G401.6 (cell line): ENCODE results near the gene ASTN2.
"Not testable (repeated sequence)": the region's sequence is repeated elsewhere in the genome, so short reads cannot be mapped to it uniquely, and the experiment has no call there.

ENCODE experiments used
- FAIRE-seq: peaks from 2 replicates; lab custom pipeline; 2012; peaks lifted over from hg19 to GRCh38; lab: Jason Lieb, UNC

The ASTN2 gene

DNA sequence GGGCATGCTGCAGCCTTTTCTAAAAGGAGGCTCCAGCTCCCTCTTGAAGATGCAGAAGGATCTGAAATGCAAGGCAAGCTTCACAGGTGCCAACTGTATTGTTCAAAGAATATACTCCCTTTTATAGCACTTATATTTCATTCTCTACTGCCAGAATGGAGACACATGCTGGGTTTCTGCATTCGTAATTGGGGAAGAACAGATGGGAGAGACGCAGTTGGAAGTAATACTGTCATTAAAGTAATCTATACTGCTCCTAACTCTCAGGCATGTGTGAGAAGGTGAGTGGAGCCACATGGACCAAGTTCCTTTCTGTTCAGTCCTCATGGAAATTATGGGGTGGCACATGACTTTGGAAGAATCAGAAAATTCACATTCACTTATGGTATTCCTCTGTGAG is 501.3 kb downstream of the ASTN2 start:
- no peak for FAIRE-seq

DNA sequence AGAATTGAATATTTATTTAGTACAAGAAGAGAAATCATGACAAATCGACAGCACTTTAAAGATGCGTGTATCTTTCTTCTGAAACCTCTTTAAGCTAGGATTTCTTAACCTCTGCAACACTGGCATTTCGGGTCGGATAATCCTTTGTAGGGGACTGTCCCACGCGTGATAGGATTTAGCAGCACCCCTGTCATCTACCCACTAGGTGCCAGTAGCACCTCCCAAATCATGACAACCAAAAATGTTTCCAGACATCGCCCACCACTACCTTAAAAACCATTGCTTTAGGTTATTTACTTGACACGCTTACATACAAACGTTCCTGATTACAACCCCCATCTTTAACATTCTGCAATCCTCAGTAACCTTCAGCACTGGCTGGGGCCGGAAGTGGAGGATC is 504.7 kb downstream of the ASTN2 start:
- no peak for FAIRE-seq

- no peak for FAIRE-seq
Measured at GRCh38 chr9:116907989-116908388, 506.9 kb downstream of the ASTN2 start.

DNA sequence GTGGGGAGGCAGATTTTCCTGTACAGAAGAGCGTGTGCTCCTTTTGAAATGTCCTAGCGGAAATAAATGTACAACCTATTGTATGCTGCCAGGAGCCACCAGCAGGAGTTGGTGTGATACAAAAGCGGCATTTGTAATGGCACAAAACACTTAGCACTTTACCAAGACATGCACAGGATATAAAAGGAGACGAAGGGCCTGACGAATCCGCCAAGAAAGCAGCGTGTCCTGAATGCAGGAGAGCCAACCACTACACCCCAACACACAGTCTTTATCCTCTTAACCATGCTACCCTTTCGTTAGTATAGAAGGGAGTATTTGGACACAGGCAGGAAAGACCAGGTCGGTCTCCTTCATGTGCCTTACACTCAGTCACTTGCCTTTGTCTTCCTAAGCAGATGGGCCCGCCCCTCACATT is 509.7 kb downstream of the ASTN2 start:
- FAIRE-seq = no peak

- FAIRE-seq = no peak
Measured at GRCh38 chr9:116904165-116904564, 510.7 kb downstream of the ASTN2 start.

- FAIRE-seq = no peak
Measured at GRCh38 chr9:116901260-116901659, 513.6 kb downstream of the ASTN2 start.

DNA sequence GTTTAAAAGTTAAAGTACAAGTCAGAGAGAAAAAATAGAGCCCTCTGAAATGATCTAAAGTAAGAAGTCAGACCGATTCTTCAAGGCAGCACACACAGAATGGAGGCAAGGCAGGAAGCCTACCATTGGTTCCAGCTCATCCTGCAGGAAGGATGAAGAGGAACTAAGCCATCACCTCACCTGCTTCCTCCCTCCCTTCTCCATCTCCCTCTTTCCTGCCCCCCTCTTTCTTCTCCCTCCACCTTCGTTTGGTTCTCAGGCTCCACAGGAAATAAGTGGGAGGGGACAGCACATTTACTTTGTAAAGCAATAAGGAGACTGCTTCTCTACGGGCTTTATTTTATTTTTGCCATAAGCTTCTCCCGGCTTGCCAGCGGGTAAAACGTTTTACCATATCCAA is 514.3 kb downstream of the ASTN2 start:
- no peak for FAIRE-seq

DNA sequence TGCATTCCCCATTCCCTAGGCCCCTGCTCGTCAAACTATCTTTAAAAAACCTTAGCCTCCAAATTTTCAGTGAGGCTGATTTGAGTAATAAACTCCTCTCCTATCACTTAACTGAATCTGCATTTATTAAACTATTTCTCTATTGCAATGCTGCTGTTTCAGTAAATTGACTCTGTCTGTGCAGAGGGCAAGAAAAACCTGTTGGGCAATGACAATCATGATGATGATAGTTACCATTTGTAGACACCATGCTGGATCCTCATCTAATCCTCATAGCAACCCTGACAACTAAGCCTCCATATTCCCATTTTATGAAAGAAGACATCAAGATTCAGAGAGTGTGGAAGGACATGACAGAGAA is 514.9 kb downstream of the ASTN2 start:
- no peak for FAIRE-seq

- FAIRE-seq = no peak
Measured at GRCh38 chr9:116899337-116900006, 515.4 kb downstream of the ASTN2 start.

DNA sequence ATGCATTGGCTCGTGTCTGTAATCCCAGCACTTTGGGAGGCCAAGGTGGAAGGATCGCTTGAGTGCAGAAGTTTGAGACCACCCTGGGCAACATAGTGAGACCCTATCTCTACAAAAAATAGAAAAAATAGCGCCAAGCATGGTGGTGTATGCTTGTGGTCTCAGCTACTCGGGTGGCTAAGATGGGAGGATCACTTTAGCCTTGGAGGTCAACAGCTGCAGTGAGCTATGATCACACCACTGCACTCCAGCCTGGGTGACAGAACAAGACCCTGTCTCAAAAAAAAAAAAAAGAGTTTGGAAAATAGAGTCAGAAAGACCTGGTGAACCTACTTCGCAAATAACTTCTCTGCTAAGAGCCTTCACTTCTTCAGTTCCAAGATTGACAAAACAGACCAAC is 516.7 kb downstream of the ASTN2 start:
- FAIRE-seq = not testable (repeated sequence)

DNA sequence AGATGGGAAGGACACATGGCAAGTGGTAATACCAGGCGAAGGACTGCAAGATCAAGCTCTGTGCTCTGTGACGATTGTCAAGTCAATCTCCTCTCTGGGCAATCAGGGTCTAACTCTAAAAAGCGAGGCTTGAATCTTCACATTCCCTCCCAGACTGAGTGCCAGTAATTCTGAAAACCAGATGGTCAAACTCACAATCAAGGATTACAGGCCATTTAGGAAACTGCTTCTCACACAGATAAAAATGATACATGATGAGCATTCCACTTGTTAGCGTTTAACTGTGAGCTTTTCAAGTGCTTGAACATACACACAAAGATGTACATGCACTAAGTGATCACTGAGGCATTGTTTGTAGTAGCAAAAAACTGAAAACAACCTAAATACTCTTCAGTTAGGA is 517.7 kb downstream of the ASTN2 start:
- no peak for FAIRE-seq

GRCh38 chr9:116895961-116896360 is 518.9 kb downstream of the ASTN2 start:
- FAIRE-seq = no peak

DNA sequence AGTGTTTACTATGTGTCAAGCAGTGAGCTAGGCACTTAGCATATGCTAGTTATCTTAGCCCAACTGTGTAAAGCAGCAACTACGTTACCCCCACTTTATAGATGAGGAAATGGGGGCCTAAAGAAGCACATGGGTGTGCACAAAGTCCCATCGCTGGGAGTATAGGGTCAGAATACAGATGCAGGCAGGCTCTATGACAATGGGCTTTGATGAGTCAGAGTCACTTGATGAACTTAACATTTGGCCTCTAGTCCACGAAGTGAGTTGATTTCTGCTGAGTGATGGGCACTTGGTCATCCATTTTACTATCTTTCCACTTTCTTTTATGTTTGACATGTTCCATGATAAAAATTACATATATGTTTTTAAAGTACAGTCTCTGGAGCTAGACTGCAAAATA is 523.4 kb downstream of the ASTN2 start:
- FAIRE-seq = no peak

GRCh38 chr9:116888476-116888875 is 526.4 kb downstream of the ASTN2 start:
- FAIRE-seq = not testable (repeated sequence)

DNA sequence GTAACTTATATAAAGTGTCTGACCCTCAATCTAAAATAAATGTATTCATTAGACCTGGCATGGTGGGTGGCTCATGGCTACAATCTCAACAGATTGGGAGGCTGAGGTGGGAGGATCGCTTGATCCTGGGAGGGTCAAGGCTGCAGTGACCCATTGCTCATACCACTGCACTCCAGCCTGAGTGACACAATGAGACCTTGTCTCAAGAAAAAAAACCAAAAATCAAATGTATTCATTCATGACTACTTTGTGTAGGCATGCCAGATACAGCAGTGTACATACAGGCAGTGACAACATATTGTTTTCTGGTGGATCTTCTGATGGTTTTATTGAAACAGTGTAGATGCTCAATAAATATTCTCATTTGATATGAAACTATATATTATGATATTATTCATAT is 526.8 kb downstream of the ASTN2 start:
- no peak for FAIRE-seq

GRCh38 chr9:116883676-116884075 is 531.2 kb downstream of the ASTN2 start:
- no peak for FAIRE-seq

- FAIRE-seq = no peak
Measured at GRCh38 chr9:116877072-116877471, 537.8 kb downstream of the ASTN2 start.

GRCh38 chr9:116875576-116875975 is 539.3 kb downstream of the ASTN2 start:
- FAIRE-seq = no peak

DNA sequence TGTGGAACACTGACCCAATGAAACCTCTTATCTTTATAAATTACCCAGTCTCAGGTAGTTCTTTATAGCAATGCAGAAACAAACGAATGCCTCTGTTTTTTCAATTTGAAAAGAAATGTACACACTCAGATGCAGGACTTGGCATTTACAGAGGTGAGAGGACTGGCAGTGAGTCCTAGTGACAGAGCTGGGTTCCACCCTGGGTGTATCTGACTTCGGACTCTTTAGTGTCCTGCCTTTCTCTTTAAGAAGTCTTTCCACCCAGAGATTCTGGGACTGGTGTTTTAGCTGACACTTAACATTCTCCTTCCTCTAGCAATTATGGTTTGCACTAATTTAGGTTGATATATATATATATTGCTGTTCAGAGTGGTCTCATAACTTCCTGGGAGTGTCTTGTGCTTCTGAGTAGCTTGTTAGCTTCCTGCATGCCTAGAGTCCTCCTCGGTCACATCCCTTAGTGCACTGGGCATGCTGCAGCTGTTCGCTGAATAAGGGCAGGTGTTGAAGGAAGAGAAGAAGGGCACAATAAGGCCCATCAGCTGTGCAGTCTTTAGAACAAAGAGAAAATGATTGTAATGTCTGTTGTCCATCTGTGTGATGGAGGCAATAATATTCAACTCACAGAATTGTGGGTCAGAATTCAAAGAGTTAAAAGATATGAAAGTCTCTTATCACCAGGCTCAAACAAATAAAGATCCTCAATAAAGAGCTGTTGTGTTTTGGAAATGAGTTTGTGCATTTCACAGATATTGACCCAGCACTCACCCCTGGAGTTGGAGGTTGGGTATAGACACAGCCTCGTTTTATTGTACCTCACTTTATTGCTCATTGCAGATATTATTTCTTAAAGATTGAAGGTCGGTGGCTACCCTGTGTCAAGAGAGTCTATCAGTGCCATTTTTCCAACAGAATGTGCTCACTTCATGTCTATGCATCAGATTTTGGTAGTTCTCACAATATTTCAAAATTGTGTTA is 540.6 kb downstream of the ASTN2 start:
- FAIRE-seq = no peak

DNA sequence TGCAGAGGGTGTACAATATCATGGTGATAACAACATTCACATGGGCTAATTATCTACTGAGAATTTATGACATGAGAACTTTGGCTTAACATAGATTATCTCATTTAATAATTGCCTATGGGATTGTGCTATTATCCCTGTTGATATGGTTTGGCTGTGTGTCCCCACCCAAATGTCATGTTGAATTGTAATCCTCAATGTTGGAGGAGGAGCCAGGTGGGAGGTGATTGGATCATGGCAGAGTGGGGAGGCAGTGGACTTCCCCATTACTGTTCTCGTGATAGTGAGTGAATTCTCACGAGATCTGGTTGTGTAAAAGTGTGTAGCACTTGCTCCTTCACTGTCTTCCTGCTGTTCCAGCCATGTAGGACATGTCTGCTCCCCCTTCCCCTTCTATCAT is 541.4 kb downstream of the ASTN2 start:
- no peak for FAIRE-seq

GRCh38 chr9:116870566-116870965 is 544.3 kb downstream of the ASTN2 start:
- FAIRE-seq = no peak

DNA sequence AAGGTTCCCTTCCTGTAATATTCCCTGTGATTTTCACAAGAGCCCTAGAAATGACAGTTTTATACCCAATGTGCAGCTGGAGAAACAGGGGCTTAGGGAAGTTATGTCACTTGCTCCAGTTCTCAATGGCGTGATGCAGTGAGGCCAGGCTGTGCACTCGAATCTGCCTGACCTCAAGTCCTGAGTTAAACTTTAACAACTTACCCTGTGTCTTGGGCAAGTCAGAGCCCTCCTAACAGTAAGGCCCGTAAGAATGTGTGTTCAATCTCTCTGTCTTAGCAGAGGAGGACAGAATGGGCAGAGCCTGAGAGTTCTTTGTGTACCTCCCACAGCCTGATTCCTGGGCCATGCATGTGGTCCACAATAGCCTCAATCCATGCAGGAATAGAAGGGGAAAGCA is 546.7 kb downstream of the ASTN2 start:
- FAIRE-seq = no peak

- no peak for FAIRE-seq
Measured at GRCh38 chr9:116861321-116861720, 553.5 kb downstream of the ASTN2 start.
